ENCODE results near the gene IL27RA.
"Not testable (repeated sequence)": the region's sequence is repeated elsewhere in the genome, so short reads cannot be mapped to it uniquely, and the experiment has no call there.

Gene IL27RA

GRCh38 chr19:13999085-13999484, 32.5 kb upstream of the IL27RA start:
- no peak for DNase-seq (ENCODE audit: low spot score)

- no peak for DNase-seq (ENCODE audit: low spot score)
These were observed 30.7 kb upstream of the IL27RA start for GRCh38 chr19:14000691-14001375.

GRCh38 chr19:14002571-14003250, 28.9 kb upstream of the IL27RA start:
- DNase-seq (ENCODE audit: low spot score), result no peak

- DNase-seq (ENCODE audit: low spot score), result no peak
These were observed 28.1 kb upstream of the IL27RA start for GRCh38 chr19:14003251-14004055.

- DNase-seq (ENCODE audit: low spot score), result peak; percentile 19
These were observed 26.8 kb upstream of the IL27RA start for GRCh38 chr19:14004619-14005348.

- DNase-seq (ENCODE audit: low spot score), result peak; percentile 84
These were observed 26.0 kb upstream of the IL27RA start for GRCh38 chr19:14005349-14006084.

- peak; percentile 95 for DNase-seq (ENCODE audit: low spot score)
These were observed 25.3 kb upstream of the IL27RA start, which contains the start of gene RFX1 for GRCh38 chr19:14006085-14006765. TSS of gene RFX1 (minus strand) at chr19:14006320. CDS start at chr19:13993843, 12,477 bp downstream.

- DNase-seq (ENCODE audit: low spot score), result no peak
These were observed 24.6 kb upstream of the IL27RA start for GRCh38 chr19:14006766-14007562.

- DNase-seq (ENCODE audit: low spot score), result no peak
These were observed 19.1 kb upstream of the IL27RA start for GRCh38 chr19:14012378-14012915.

- DNase-seq (ENCODE audit: low spot score), result no peak
These were observed 16.0 kb upstream of the IL27RA start for GRCh38 chr19:14015524-14016035.

- DNase-seq (ENCODE audit: low spot score), result no peak
These were observed 12.5 kb upstream of the IL27RA start for GRCh38 chr19:14019100-14019499.

GRCh38 chr19:14019739-14020138, 11.8 kb upstream of the IL27RA start:
- DNase-seq (ENCODE audit: low spot score), result not testable (repeated sequence)

- DNase-seq (ENCODE audit: low spot score), result no peak
These were observed 10.1 kb upstream of the IL27RA start for GRCh38 chr19:14021474-14021873.

GRCh38 chr19:14022469-14022868, 9.1 kb upstream of the IL27RA start:
- no peak for DNase-seq (ENCODE audit: low spot score)

GRCh38 chr19:14023404-14024235, 7.9 kb upstream of the IL27RA start:
- DNase-seq (ENCODE audit: low spot score), result peak; percentile 65

- DNase-seq (ENCODE audit: low spot score), result not testable (repeated sequence)
These were observed 4.8 kb upstream of the IL27RA start for GRCh38 chr19:14026652-14027192.

- no peak for DNase-seq (ENCODE audit: low spot score)
These were observed 3.6 kb upstream of the IL27RA start, which contains the start of gene RLN3 for GRCh38 chr19:14027856-14028450. TSS of gene RLN3 (plus strand) at chr19:14028148. CDS start at chr19:14028205, 57 bp downstream.

GRCh38 chr19:14028901-14029300, 2.7 kb upstream of the IL27RA start:
- DNase-seq (ENCODE audit: low spot score), result no peak
